ENCODE data around the gene CACNA2D4. TPM values are rescaled to one million over a fixed set of nuclear protein-coding genes. Genes with fewer than 3 reads are reported as not detected.

CACNA2D4 gene
- total RNA-seq, 4 donors from 2014 or later, result 1.5 to 2.6 (median 2.0) TPM

DNA sequence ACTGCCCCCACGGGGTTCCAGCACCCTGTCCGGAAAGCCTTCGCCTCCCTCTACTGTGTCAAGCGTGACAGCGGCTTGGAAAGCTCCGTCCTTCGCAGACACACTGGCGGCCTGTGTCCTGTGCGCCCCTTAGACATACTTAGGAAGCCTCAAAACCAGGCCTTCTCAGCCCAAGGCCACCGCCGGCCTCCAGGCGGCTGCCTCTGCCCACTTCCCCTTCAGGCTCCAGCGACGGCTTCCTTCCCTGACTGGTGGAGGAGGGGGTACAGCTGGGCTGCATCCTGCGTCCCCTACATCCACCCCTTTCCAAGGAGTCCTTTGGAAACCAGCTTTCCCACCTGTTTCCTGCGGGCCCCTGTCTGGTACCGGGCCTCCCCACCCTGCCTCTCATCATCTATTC lies 2.5 kb upstream of the CACNA2D4 start:
- Histone ChIP-seq H3K9me3 (no peaks in the 10 kb centered on the region), H3K4me3 (replicated peaks in 1 of 3) (no peak overlapping the region), H3K36me3 (no peaks in the 10 kb centered on the region), H3K27me3 (no peaks in the 10 kb centered on the region), H3K27ac (no peak overlapping the region), H3K4me1 (peaks cover 0 to 6% of the 10 kb centered on the region in 2 donors)
- intact Hi-C loops (cut with DNase I), result no loop called here
- 75 to 82% methylated on average over 17 of the region's 17 CpGs for WGBS, 2 donors
- TF ChIP-seq, protein P1, sequence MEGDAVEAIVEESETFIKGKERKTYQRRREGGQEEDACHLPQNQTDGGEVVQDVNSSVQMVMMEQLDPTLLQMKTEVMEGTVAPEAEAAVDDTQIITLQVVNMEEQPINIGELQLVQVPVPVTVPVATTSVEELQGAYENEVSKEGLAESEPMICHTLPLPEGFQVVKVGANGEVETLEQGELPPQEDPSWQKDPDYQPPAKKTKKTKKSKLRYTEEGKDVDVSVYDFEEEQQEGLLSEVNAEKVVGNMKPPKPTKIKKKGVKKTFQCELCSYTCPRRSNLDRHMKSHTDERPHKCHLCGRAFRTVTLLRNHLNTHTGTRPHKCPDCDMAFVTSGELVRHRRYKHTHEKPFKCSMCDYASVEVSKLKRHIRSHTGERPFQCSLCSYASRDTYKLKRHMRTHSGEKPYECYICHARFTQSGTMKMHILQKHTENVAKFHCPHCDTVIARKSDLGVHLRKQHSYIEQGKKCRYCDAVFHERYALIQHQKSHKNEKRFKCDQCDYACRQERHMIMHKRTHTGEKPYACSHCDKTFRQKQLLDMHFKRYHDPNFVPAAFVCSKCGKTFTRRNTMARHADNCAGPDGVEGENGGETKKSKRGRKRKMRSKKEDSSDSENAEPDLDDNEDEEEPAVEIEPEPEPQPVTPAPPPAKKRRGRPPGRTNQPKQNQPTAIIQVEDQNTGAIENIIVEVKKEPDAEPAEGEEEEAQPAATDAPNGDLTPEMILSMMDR (IDR thresholded peaks at IDR 0.05), result no peak
- no peak for TF ChIP-seq POLR2A (IDR thresholded peaks at IDR 0.05)
- DNase-seq, result no peak

DNA sequence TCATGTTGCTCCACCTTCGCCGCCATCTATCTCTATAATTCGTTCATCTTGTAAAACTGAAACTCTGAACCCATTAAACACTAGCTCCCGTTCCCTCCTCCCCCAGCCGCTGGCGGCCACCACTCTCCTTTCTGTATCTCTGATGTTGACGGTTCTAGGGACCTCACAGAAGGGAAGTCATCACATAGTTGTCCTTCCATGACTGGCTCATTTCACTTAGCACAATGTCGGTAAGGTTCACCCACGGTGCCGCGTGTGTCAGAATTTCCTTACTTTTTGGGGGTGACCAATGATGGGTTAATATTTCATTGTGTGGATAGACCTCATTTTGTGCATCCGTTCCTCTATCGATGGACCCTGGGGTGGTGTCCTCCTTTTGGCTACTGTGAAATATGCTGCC lies 2.0 kb upstream of the CACNA2D4 start:
- H3K9me3 ChIP-seq, result no peaks in the 10 kb centered on the region
- 93 to 95% methylated on average over 13 of the region's 13 CpGs for WGBS, 2 donors
- TF ChIP-seq, protein P1 (IDR thresholded peaks at IDR 0.05), result no peak
- TF ChIP-seq POLR2A (IDR thresholded peaks at IDR 0.05), result no peak
- no peaks in the 10 kb centered on the region for H3K27me3 ChIP-seq
- intact Hi-C loops (cut with DNase I), result no loop called here
- no peak overlapping the region for H3K4me3 ChIP-seq (replicated peaks in 1 of 3)
- H3K4me1 ChIP-seq, result peaks cover 0 to 6% of the 10 kb centered on the region in 2 donors
- DNase-seq, result no peak
- H3K27ac ChIP-seq, result no peak overlapping the region
- H3K36me3 ChIP-seq, result no peaks in the 10 kb centered on the region

DNA sequence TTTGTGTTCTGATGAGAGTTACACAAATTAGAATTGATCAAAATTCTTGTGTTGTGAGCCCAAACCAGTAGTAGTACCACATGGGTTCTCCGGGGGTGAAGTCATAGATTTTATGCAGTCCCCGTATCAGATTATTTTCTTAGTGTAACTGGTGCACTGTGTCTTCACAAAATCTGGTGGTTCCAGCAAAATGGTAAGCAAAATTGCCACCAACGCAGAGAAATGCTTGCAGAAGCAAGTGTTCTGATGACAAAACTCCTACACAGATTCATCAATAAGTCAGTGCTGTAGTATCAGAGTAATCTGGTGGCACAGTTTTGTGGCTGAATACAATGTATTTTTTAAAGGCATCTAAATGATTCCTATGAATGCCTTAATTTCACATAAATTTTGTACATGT lies 1.3 kb upstream of the CACNA2D4 start:
- WGBS, 2 donors, result 96 to 97% methylated on average over 3 of the region's 3 CpGs
- Histone ChIP-seq H3K4me1 (peaks cover 0 to 6% of the 10 kb centered on the region in 2 donors), H3K27me3 (no peaks in the 10 kb centered on the region), H3K27ac (no peak overlapping the region), H3K4me3 (replicated peaks in 1 of 3) (no peak overlapping the region), H3K36me3 (no peaks in the 10 kb centered on the region), H3K9me3 (no peaks in the 10 kb centered on the region)
- intact Hi-C loops (cut with DNase I), result no loop called here
- no peak for DNase-seq
- no peak for TF ChIP-seq POLR2A (IDR thresholded peaks at IDR 0.05)
- TF ChIP-seq, protein P1 (IDR thresholded peaks at IDR 0.05), result no peak

DNA sequence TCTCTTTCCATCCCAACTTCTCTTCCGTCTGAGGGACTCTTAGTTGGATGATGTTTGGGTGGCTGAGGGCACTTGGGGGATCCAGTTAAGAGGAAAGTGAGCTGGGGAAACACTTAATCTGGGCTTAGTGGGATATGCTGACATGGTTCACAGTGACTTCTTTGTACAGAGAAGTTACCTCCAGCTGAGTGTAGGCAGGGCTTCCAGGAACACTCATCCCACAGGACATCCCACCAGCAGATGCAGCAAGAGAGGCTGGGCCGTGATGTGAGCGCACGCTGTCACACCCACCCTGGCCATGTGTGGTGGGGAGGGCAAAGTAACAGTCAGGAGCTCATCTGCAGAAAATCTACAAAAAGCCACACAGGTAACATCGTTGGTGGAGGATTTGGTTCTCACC lies 832 bp upstream of the CACNA2D4 start:
- Histone ChIP-seq H3K27ac (no peak overlapping the region), H3K4me1 (peaks cover 0 to 6% of the 10 kb centered on the region in 2 donors), H3K4me3 (replicated peaks in 1 of 3) (no peak overlapping the region), H3K27me3 (no peaks in the 10 kb centered on the region), H3K9me3 (no peaks in the 10 kb centered on the region), H3K36me3 (no peaks in the 10 kb centered on the region)
- TF ChIP-seq POLR2A (IDR thresholded peaks at IDR 0.05), result no peak
- TF ChIP-seq, protein P1 (IDR thresholded peaks at IDR 0.05), result no peak
- WGBS, 2 donors, result 92 to 93% methylated on average over 5 of the region's 5 CpGs
- no peak for DNase-seq
- intact Hi-C loops (cut with DNase I), result no loop called here

DNA sequence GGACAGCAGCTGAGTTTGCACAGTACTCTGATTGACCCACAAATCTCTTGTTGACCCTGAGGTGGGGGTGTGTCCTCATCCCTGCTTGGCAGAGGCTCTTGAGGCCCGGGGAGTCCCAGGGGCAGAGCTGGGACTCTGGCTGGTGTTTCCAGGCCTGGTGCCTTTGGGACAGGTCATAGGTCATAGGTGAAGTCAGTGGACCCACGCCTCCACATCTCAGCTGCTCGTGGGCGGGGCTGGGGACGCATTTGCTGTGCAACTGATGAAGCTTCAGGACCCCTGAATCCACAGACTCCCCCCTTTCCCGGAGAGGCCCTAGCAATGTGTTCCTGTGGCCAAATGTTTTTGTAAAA lies 408 bp upstream of the CACNA2D4 start:
- DNase-seq, result no peak
- intact Hi-C loops (cut with DNase I), result no loop called here
- no peaks in the 10 kb centered on the region for H3K27me3 ChIP-seq
- H3K36me3 ChIP-seq, result no peaks in the 10 kb centered on the region
- H3K9me3 ChIP-seq, result no peaks in the 10 kb centered on the region
- no peak overlapping the region for H3K27ac ChIP-seq
- no peak overlapping the region for H3K4me3 ChIP-seq (replicated peaks in 1 of 3)
- 90 to 100% methylated on average over 1 to 2 of the region's 6 CpGs for whole genome bisulfite sequencing, 2 donors
- TF ChIP-seq, protein P1 (IDR thresholded peaks at IDR 0.05), result no peak
- TF ChIP-seq POLR2A (IDR thresholded peaks at IDR 0.05), result no peak
- H3K4me1 ChIP-seq, result peaks cover 0 to 6% of the 10 kb centered on the region in 2 donors

All from thyroid gland (tissue), 4 donors.